PC-9 (cell line): ENCODE measurements around the gene REPS1. TPM values are rescaled to one million over a fixed set of nuclear protein-coding genes. Genes with fewer than 3 reads are reported as not detected.

Experiments
- BruUV-seq: library from RNA; stranded (reverse); fragments of 400-500 nt; replicated peaks from 2 replicates; lab custom pipeline; 2021; lab: Mats Ljungman, UMichigan
- CTCF ChIA-PET: fragments of 300-600 bp; sonication (Branson Sonifier 250); formaldehyde crosslinking; loops from one replicate; lab custom pipeline; 2022; ENCODE audit warnings: antibody characterized with exemption; lab: Charles Lee
- POLR2A ChIA-PET: fragments of 300-600 bp; sonication (Branson Sonifier 250); formaldehyde crosslinking; loops from one replicate; lab custom pipeline; 2022; ENCODE audit warnings: antibody characterized with exemption; ENCODE audit not compliant: unreplicated experiment; lab: Charles Lee
- DNase-seq, 2 experiments: peaks; one replicate each; pipeline versions ENCODE4 v3.0.0 to v3.0.0-alpha.2; 2015 to 2022; ENCODE audit warnings: mixed read lengths in 1 of 2
- H2AFZ ChIP-seq: fragments of 200-600 bp; sonication (generic); 2 replicates; pipeline ENCODE4 v1.8.1; 2017; ENCODE audit warnings: antibody characterized with exemption
- H3F3A ChIP-seq: fragments of 200-600 bp; sonication (generic); 2 replicates; pipeline ENCODE4 v1.8.1; 2017; ENCODE audit warnings: antibody characterized with exemption, mild to moderate bottlenecking, low read depth; ENCODE audit not compliant: insufficient read depth
- H3K27ac ChIP-seq: fragments of 200-600 bp; sonication (generic); 2 replicates; pipeline ENCODE4 v1.6.1; 2016; ENCODE audit warnings: mixed run types
- H3K27me3 ChIP-seq: fragments of 200-600 bp; sonication (generic); 2 replicates; pipeline ENCODE4 v1.6.1; 2016; ENCODE audit warnings: low read depth, mixed run types; ENCODE audit not compliant: insufficient read depth
- H3K36me3 ChIP-seq: fragments of 200-600 bp; sonication (generic); 2 replicates; pipeline ENCODE4 v1.6.1; 2016; ENCODE audit warnings: low read depth, mixed run types
- H3K4me1 ChIP-seq: fragments of 200-600 bp; sonication (generic); replicated peaks from 2 replicates; pipeline ENCODE4 v1.6.1; 2016; ENCODE audit warnings: mixed run types; ENCODE audit not compliant: insufficient read depth
- H3K4me2 ChIP-seq: fragments of 200-600 bp; sonication (generic); 2 replicates; pipeline ENCODE4 v1.6.1; 2017; ENCODE audit warnings: mixed run types
- H3K4me3 ChIP-seq: fragments of 200-600 bp; sonication (generic); 2 replicates; pipeline ENCODE4 v1.6.1; 2016; ENCODE audit warnings: mixed run types
- H3K79me2 ChIP-seq: fragments of 200-600 bp; sonication (generic); 2 replicates; pipeline ENCODE4 v1.6.1; 2017; ENCODE audit warnings: low read depth, mixed run types
- H3K9me2 ChIP-seq: fragments of 200-600 bp; sonication (generic); 2 replicates; pipeline ENCODE4 v1.8.1; 2017; ENCODE audit warnings: mild to moderate bottlenecking; ENCODE audit not compliant: insufficient read depth
- H3K9me3 ChIP-seq: fragments of 200-600 bp; sonication (generic); 2 replicates; pipeline ENCODE4 v1.8.1; 2016; ENCODE audit warnings: low read depth; ENCODE audit not compliant: insufficient read depth
- H4K20me1 ChIP-seq: fragments of 200-600 bp; sonication (generic); 2 replicates; pipeline ENCODE4 v1.8.1; 2017; ENCODE audit not compliant: insufficient read depth
- EZH2 ChIP-seq: fragments of 200-600 bp; sonication (generic); IDR thresholded peaks from 2 replicates; pipeline ENCODE4 v1.8.0; 2017; ENCODE audit warnings: antibody characterized with exemption, low read depth
- intact Hi-C: fragments of 100-400 bp; cut with micrococcal nuclease; formaldehyde crosslinking; loops from one replicate; pipeline ENCODE4 v1.10.0; 2022; ENCODE audit not compliant: unreplicated experiment
- total RNA-seq: library from RNA; stranded (reverse); gene quantifications from 2 replicates; pipeline ENCODE4 v1.2.3, GENCODE V29; 2021
- TF ChIP-seq, protein P1 (sequence below): fragments of 200-600 bp; sonication (generic); conservative IDR thresholded peaks from 2 replicates; pipeline ENCODE4 v1.6.1; 2017; ENCODE audit warnings: mixed run types, antibody characterized with exemption, mild to moderate bottlenecking, moderate library complexity

Gene REPS1
- total RNA-seq, 1 experiment from 2014 or later = 39.6 TPM

GRCh38 chr6:139007428-139007827, 19.4 kb upstream of the REPS1 start:
- Histone ChIP-seq H3K9me3 (no peaks in the 10 kb centered on the region), H3K4me2 (no peak overlapping the region), H3K4me3 (no peak overlapping the region), H3K27ac (no peak overlapping the region), H3K79me2 (no peaks in the 10 kb centered on the region), H4K20me1 (no peaks in the 10 kb centered on the region), H3K4me1 (no peaks in the 10 kb centered on the region), H2AFZ (no peak overlapping the region), H3K9me2 (no peaks in the 10 kb centered on the region), H3K36me3 (no peaks in the 10 kb centered on the region), H3K27me3 (no peaks in the 10 kb centered on the region), H3F3A (no peaks in the 10 kb centered on the region)
- DNase-seq = no peak
- ChIA-PET POLR2A (no interaction called here), CTCF (no interaction called here)
- no peak for TF ChIP-seq EZH2
- TF ChIP-seq, protein P1, sequence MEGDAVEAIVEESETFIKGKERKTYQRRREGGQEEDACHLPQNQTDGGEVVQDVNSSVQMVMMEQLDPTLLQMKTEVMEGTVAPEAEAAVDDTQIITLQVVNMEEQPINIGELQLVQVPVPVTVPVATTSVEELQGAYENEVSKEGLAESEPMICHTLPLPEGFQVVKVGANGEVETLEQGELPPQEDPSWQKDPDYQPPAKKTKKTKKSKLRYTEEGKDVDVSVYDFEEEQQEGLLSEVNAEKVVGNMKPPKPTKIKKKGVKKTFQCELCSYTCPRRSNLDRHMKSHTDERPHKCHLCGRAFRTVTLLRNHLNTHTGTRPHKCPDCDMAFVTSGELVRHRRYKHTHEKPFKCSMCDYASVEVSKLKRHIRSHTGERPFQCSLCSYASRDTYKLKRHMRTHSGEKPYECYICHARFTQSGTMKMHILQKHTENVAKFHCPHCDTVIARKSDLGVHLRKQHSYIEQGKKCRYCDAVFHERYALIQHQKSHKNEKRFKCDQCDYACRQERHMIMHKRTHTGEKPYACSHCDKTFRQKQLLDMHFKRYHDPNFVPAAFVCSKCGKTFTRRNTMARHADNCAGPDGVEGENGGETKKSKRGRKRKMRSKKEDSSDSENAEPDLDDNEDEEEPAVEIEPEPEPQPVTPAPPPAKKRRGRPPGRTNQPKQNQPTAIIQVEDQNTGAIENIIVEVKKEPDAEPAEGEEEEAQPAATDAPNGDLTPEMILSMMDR = no peak
- BruUV-seq = no TSS peak
- intact Hi-C loops = no loop called here

DNA sequence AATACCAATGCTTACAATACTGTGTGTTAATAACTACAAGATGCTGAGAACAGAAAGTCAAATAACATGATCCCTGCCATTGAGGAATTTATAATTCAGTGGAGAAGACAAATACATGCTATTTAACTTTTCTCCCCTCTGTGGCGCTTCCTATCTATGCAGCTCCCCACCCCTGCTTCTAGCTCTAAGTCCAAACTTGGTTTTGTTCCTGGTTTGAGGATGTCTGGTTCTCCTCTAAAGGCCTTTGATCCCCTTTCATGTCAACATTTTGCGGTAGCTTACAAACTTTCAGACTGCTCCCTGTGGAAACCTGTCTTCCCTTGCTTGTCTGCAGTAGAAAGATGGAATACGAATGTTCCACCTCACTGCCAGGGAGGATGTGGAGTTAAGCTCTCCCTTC, 18.4 kb upstream of the REPS1 start:
- H3F3A ChIP-seq = no peaks in the 10 kb centered on the region
- H3K27me3 ChIP-seq = no peaks in the 10 kb centered on the region
- H4K20me1 ChIP-seq = no peaks in the 10 kb centered on the region
- intact Hi-C loops = no loop called here
- BruUV-seq = no TSS peak
- no peaks in the 10 kb centered on the region for H3K4me1 ChIP-seq
- no peak overlapping the region for H3K4me2 ChIP-seq
- no peak for DNase-seq
- H3K4me3 ChIP-seq = no peak overlapping the region
- POLR2A ChIA-PET = no interaction called here
- no peaks in the 10 kb centered on the region for H3K79me2 ChIP-seq
- no peak overlapping the region for H2AFZ ChIP-seq
- H3K36me3 ChIP-seq = no peaks in the 10 kb centered on the region
- CTCF ChIA-PET = no interaction called here
- H3K9me2 ChIP-seq = no peaks in the 10 kb centered on the region
- no peak overlapping the region for H3K27ac ChIP-seq
- TF ChIP-seq EZH2 = no peak
- H3K9me3 ChIP-seq = no peaks in the 10 kb centered on the region

DNA sequence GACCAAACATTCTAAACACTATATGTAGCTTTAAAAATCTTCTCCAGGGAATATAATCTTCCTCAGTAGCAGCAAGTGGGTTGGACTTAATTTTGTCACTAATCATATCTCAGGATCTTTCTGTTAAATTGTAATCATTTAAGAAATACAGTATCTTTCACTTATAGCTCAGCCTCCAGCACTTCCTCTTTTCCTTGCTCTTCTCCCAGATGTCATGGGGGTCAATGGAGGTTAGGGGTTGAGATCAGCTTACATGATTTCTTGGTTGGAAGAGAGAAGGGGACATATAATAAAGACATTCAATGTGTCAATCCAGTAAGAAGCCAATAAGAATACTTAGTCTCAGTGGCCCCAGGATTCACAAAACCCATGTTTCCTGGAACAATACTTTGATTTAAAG, 15.7 kb upstream of the REPS1 start:
- intact Hi-C loops = no loop called here
- H3K4me3 ChIP-seq = no peak overlapping the region
- H3K4me1 ChIP-seq = no peaks in the 10 kb centered on the region
- H4K20me1 ChIP-seq = no peaks in the 10 kb centered on the region
- no peak overlapping the region for H3K4me2 ChIP-seq
- no peak overlapping the region for H2AFZ ChIP-seq
- H3K9me2 ChIP-seq = no peaks in the 10 kb centered on the region
- H3F3A ChIP-seq = no peaks in the 10 kb centered on the region
- TF ChIP-seq, protein P1 = no peak
- TF ChIP-seq EZH2 = no peak
- H3K9me3 ChIP-seq = no peaks in the 10 kb centered on the region
- ChIA-PET POLR2A (no interaction called here), CTCF (no interaction called here)
- no peaks in the 10 kb centered on the region for H3K79me2 ChIP-seq
- DNase-seq = no peak
- H3K27me3 ChIP-seq = no peaks in the 10 kb centered on the region
- BruUV-seq = no TSS peak
- no peak overlapping the region for H3K27ac ChIP-seq
- H3K36me3 ChIP-seq = no peaks in the 10 kb centered on the region
